GM12878 (cell line): ENCODE results near the gene CACNA2D3. TPM values are rescaled to one million over a fixed set of nuclear protein-coding genes. Genes with fewer than 3 reads are reported as not detected.

Experiments
- ATAC-seq: fragments of 200-7000 bp; cut with Tn5 transposase; 3 replicates; pipeline ENCODE4 v1.9.1; 2020; ENCODE audit warnings: mild to moderate bottlenecking, moderate library complexity
- BruUV-seq: library from RNA; stranded (reverse); fragments of 400-500 nt; replicated peaks from 2 replicates; lab custom pipeline; 2021; lab: Mats Ljungman, UMichigan
- CTCF ChIA-PET: fragments of 300-600 bp; sonication (Branson Sonifier 250); formaldehyde crosslinking; extraction: SDS; loops from one replicate; lab custom pipeline; 2021; ENCODE audit warnings: inconsistent platforms; lab: Yijun Ruan, JAX
- POLR2A ChIA-PET: fragments of 350-600 bp; formaldehyde crosslinking; extraction: SDS; loops from one replicate; lab custom pipeline; 2021; ENCODE audit warnings: inconsistent platforms; lab: Charles Lee
- RAD21 ChIA-PET: fragments of 300-600 bp; sonication (Branson Sonifier 250); formaldehyde crosslinking; loops from one replicate; lab custom pipeline; 2023; ENCODE audit warnings: antibody characterized with exemption; ENCODE audit not compliant: unreplicated experiment; lab: Charles Lee
- SMC1A ChIA-PET: fragments of 300-600 bp; sonication (Branson Sonifier 250); formaldehyde crosslinking; loops from one replicate; lab custom pipeline; 2023; ENCODE audit not compliant: unreplicated experiment, uncharacterized antibody; lab: Charles Lee
- DNase-seq: peaks from one replicate; pipeline ENCODE4 v3.0.0-alpha.2; 2011; ENCODE audit warnings: low read depth, low spot score
- FAIRE-seq: peaks from 3 replicates; lab custom pipeline; 2011; peaks lifted over from hg19 to GRCh38; lab: Jason Lieb, UNC
- H2AFZ ChIP-seq: 2 replicates; pipeline ENCODE4 v1.6.0; 2011; ENCODE audit warnings: low read depth, low read length, control low read depth; ENCODE audit not compliant: control insufficient read depth
- H3K27ac ChIP-seq: 2 replicates; pipeline ENCODE4 v1.5.1; 2011; ENCODE audit warnings: control low read depth; ENCODE audit not compliant: control insufficient read depth, insufficient read depth
- H3K27me3 ChIP-seq, 2 experiments: replicated peaks in 1 of 2; 2 replicates each; pipeline versions ENCODE4 v1.6.0 to v1.6.1; 2011; ENCODE audit warnings: low read length in 1 of 2; ENCODE audit not compliant: control insufficient read depth in 2 of 2, insufficient read depth in 2 of 2
- H3K36me3 ChIP-seq, 2 experiments: 2 replicates each; pipeline ENCODE4 v1.5.1; 2011; ENCODE audit warnings: low read length in 1 of 2; ENCODE audit not compliant: control insufficient read depth in 2 of 2, insufficient read depth in 2 of 2
- H3K4me1 ChIP-seq: 2 replicates; pipeline ENCODE4 v1.6.1; 2011; ENCODE audit warnings: mild to moderate bottlenecking, low read length, moderate library complexity, mixed read lengths; ENCODE audit not compliant: control insufficient read depth, insufficient read depth
- H3K4me2 ChIP-seq: 2 replicates; pipeline ENCODE4 v1.6.0; 2011; ENCODE audit warnings: control low read depth; ENCODE audit not compliant: control insufficient read depth, insufficient read depth
- H3K4me3 ChIP-seq: fragments of 200-600 bp; sonication (generic); 2 replicates; pipeline ENCODE4 v1.5.1; 2016
- H3K79me2 ChIP-seq: 2 replicates; pipeline ENCODE4 v1.6.0; 2011; ENCODE audit warnings: low read length; ENCODE audit not compliant: control insufficient read depth, insufficient read depth
- H3K9ac ChIP-seq: 2 replicates; pipeline ENCODE4 v1.8.0; 2011; ENCODE audit warnings: low read length, control low read depth, mixed read lengths; ENCODE audit not compliant: control insufficient read depth, insufficient read depth
- H3K9me3 ChIP-seq: replicated peaks from 3 replicates; pipeline ENCODE4 v1.5.1; 2011; ENCODE audit warnings: mild to moderate bottlenecking, low read length; ENCODE audit not compliant: control insufficient read depth, insufficient read depth
- H4K20me1 ChIP-seq: 2 replicates; pipeline ENCODE4 v1.6.0; 2011; ENCODE audit not compliant: control insufficient read depth, insufficient read depth
- BCL11A ChIP-seq: IDR thresholded peaks from 2 replicates; pipeline ENCODE4 v1.6.1; 2011; ENCODE audit warnings: low read depth, low read length
- BMI1 ChIP-seq: fragments of 450-650 bp; IDR thresholded peaks from 2 replicates; pipeline ENCODE4 v1.6.1; 2016; ENCODE audit warnings: mild to moderate bottlenecking, moderate library complexity, borderline replicate concordance
- CTCF ChIP-seq, 3 experiments: IDR thresholded peaks in 2 of 3; conservative IDR thresholded peaks in 1 of 3; 2 replicates each; pipeline ENCODE4 v1.5.1; 2011; ENCODE audit warnings: low read depth in 3 of 3, low read length in 3 of 3, mild to moderate bottlenecking in 3 of 3, control low read depth in 2 of 3, moderate library complexity in 2 of 3, inconsistent platforms in 1 of 3, mixed read lengths in 1 of 3; ENCODE audit not compliant: control insufficient read depth in 2 of 3, insufficient read depth in 1 of 3; ENCODE audit errors: extremely low read depth in 1 of 3
- E4F1 ChIP-seq: fragments of 450-650 bp; IDR thresholded peaks from 2 replicates; pipeline ENCODE4 v1.6.1; 2018; ENCODE audit warnings: borderline replicate concordance, mild to moderate bottlenecking; ENCODE audit not compliant: partially characterized antibody
- KAT2A ChIP-seq: conservative IDR thresholded peaks from 2 replicates; pipeline ENCODE4 v1.6.1; 2011; ENCODE audit warnings: low read depth, low read length; ENCODE audit not compliant: control insufficient read depth
- POLR2AphosphoS2 ChIP-seq: IDR thresholded peaks from 2 replicates; pipeline ENCODE4 v1.6.1; 2011; ENCODE audit warnings: low read depth, mild to moderate bottlenecking, low read length, improper control_type of control experiment, moderate library complexity
- PRDM15 ChIP-seq: fragments of 450-650 bp; formaldehyde crosslinking; IDR thresholded peaks from 2 replicates; pipeline ENCODE4 v1.4.0; 2020; ENCODE audit warnings: mild to moderate bottlenecking, moderate library complexity
- RAD21 ChIP-seq: IDR thresholded peaks from 2 replicates; pipeline ENCODE4 v1.6.1; 2011; ENCODE audit warnings: mild to moderate bottlenecking, low read depth, low read length, moderate library complexity; ENCODE audit not compliant: insufficient read depth
- RCOR1 ChIP-seq: conservative IDR thresholded peaks from 2 replicates; pipeline ENCODE4 v1.6.1; 2012; ENCODE audit warnings: low read depth, low read length, improper control_type of control experiment
- SP1 ChIP-seq: IDR thresholded peaks from one replicate; pipeline ENCODE4 v1.6.1; 2011; ENCODE audit warnings: low read depth, low read length
- WGBS: methylation state at CpG from one replicate; pipeline ENCODE4 v1.1.6; 2016; ENCODE audit warnings: low lambda C conversion rate; ENCODE audit not compliant: insufficient replicate concordance, insufficient coverage; ENCODE audit errors: missing lambda C conversion rate; 5-methylcytosine and 5-hydroxymethylcytosine counted together
- in situ Hi-C: fragments of 300-500 bp; cut with MboI; formaldehyde crosslinking; loops from 9 replicates; pipeline ENCODE4 v1.14.3; 2018; ENCODE audit warnings: mixed read lengths
- intact Hi-C: fragments of 100-400 bp; cut with micrococcal nuclease; formaldehyde crosslinking; loops from one replicate; pipeline ENCODE4 v1.14.2; 2022; ENCODE audit not compliant: unreplicated experiment
- polyA plus RNA-seq, 11 experiments: library from polyadenylated mRNA; depleted of rRNA in 4 of 11; unstranded in 6 of 11; stranded (reverse) in 5 of 11; fragments of >200 nt; fragmentation: Nextera tagmentation in 4 of 11; fragmentation: Illumina TruSeq in 1 of 11; extraction: Ambion mirVana in 4 of 11; extraction: Trizol in 1 of 11; gene quantifications; 1 replicate in 1 of 11; 2 replicates in 10 of 11; pipeline versions ENCODE4 v1.2.1 to v1.2.3, GENCODE V29; 2011 to 2016; ENCODE audit warnings: inconsistent platforms in 2 of 11, missing spikeins in 2 of 11, low read depth in 1 of 11
- total RNA-seq, 4 experiments: library from RNA; depleted of rRNA in 3 of 4; stranded (reverse); fragments of >200 nt in 3 of 4; fragmentation: Illumina TruSeq in 1 of 4; extraction: Trizol in 1 of 4; gene quantifications; 2 replicates each; pipeline versions ENCODE4 v1.2.1 to v1.2.3, GENCODE V29; 2013 to 2021

Gene CACNA2D3
- total and polyA plus RNA-seq, 10 of the 15 experiments (the other 5 are each of a cell fraction or from before 2014, with no cell fraction given) = not detected

- TF ChIP-seq CTCF (IDR thresholded peaks at IDR 0.05 in 2 of 3, conservative IDR thresholded peaks at IDR 0.05 in 1 of 3; ENCODE audit: control insufficient read depth in 2 of 3, extremely low read depth in 1 of 3, insufficient read depth in 1 of 3, low read depth in 3 of 3, low read length in 3 of 3) (no peak), RCOR1 (no peak), BCL11A (no peak), BMI1 (no peak), E4F1 (no peak), SP1 (no peak)
These were observed 844.6 kb downstream of the CACNA2D3 start (continued) for GRCh38 chr3:54966979-54967378.

GRCh38 chr3:54967731-54968161 lies 845.4 kb downstream of the CACNA2D3 start:
- Histone ChIP-seq H3K4me3 (no peak overlapping the region), H3K36me3 (no peaks in the 10 kb centered on the region), H2AFZ (no peak overlapping the region), H3K9me3 (no peaks in the 10 kb centered on the region), H3K79me2 (no peaks in the 10 kb centered on the region), H3K4me1 (no peaks in the 10 kb centered on the region), H3K27me3 (no peaks in the 10 kb centered on the region), H3K27ac (no peak overlapping the region)
- CTCF ChIA-PET = no interaction called here
- in situ Hi-C loops (no loop called here), intact Hi-C loops (no loop called here)
- POLR2A ChIA-PET = no interaction called here
- no peak for DNase-seq
- ATAC-seq = no peak
- no TSS peak for BruUV-seq
- RAD21 ChIA-PET = no interaction called here
- TF ChIP-seq PRDM15 (CRISPR knock-in tag) (no peak), RAD21 (no peak), POLR2AphosphoS2 (no peak), KAT2A (no peak)
- TF ChIP-seq, all 136 proteins: peak for 0
- no peak overlapping the region for H3K4me2 ChIP-seq
- H3K9ac ChIP-seq = no peak overlapping the region
- H4K20me1 ChIP-seq = no peaks in the 10 kb centered on the region
- 7% methylated on average over 1 of the region's 1 CpG for WGBS
- SMC1A ChIA-PET = no interaction called here
- FAIRE-seq = no peak
